RPMI7951 (cell line): ENCODE results near the gene USP35. TPM values are rescaled to one million over a fixed set of nuclear protein-coding genes. Genes with fewer than 3 reads are reported as not detected.
"Not testable (repeated sequence)": the region's sequence is repeated elsewhere in the genome, so short reads cannot be mapped to it uniquely, and the experiment has no call there.

Experiments
- DNase-seq: peaks from one replicate; pipeline ENCODE4 v3.0.0-alpha.2; 2012; ENCODE audit warnings: low read depth
- total RNA-seq: library from RNA; depleted of rRNA; stranded (reverse); fragments of >200 nt; shearing (Covaris generic); gene quantifications from 2 replicates; pipeline ENCODE4 v1.2.3, GENCODE V29; 2014

The USP35 gene
- total RNA-seq, 1 experiment from 2014 or later = 3.8 TPM

DNA sequence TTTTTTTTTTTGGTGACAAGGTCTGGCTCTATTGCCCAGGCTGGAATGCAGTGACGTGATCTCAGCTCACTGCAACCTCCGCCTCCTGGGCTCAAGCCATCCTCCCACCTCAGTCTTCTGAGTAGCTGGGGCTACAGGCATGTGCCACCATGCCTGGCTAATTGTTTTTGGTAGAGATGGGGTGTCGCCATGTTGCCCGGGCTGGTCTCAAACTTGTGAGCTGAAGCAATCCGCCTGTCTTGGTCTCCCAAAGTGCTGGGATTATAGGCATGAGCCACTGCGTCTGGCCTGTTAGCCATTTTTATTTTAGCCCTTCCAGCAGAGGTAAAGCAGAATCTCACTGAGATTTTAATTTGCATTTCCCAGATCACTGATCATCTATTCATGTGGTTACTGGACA, 44.3 kb downstream of the USP35 start:
- not testable (repeated sequence) for DNase-seq

DNA sequence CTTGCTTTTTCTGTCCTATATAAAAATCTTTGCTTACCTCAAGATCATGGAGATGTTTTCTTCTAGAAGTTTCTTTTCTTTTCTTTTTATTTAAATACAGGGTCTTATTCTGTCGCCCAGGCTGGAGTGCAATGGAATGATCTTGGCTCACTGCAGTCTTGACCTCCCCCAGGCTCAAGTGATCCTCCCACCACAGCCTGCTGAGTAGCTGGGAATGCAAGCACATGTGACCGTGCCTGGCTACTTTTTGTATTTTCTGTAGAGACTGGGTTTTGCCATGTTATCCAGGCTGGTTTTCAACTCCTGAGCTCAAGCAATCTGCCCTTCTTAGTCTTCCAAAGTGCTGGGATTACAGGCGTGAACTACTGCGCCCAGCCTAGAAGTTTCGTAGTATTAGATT, 45.3 kb downstream of the USP35 start:
- DNase-seq = no peak

DNA sequence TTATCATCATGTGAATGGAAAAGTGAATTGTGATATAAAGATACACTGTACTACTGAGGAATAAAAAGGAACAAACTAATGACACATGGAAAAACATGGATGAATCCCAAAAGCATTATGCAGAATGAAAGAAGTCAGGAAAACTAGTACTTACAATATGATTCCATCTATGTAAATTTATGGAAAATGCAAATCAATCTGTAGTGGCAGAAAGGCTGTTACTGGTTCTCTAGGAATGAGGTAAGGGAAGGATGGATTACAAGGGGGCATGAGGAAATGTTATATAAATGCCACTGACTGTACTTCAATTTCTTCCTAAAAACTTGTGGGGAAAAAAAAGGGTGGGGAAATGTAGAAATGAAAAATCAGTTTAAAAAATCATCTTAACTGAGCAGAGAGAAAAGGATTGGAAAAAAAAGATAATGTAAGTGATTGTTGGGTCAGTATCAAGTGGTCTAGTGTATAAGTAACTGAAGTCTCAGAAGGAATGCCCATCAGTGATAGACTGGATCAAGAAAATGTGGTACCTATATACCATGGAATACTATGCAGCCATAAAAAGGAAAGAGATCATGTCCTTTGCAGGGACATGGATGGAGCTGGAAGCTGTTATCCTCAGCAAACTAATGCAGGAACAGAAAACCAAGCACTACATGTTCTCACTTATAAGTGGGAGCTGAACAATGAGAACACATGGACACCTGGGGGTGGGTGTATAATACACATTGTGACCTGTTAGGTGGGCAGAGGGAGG, 48.8 kb downstream of the USP35 start:
- no peak for DNase-seq

DNA sequence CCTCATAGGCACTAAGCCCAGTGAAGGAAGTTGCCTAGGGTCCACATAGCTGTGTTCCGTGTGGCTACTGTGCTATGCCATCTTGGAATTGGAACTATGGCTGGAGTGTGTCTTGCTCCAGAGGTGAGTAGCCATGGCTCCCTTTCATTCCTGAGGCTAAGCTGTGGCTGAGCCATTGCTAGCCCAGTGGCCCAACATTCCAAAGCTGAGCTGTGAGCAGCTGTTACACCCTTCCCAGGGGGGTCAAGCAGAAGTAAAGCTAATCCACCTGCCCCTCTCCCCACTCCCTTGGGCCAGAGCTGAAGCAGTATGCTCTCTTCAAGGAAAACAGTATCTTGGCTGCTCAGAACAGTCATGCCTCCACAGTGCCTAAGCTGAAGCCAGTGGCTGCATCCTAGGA, 51.1 kb downstream of the USP35 start:
- no peak for DNase-seq

DNA sequence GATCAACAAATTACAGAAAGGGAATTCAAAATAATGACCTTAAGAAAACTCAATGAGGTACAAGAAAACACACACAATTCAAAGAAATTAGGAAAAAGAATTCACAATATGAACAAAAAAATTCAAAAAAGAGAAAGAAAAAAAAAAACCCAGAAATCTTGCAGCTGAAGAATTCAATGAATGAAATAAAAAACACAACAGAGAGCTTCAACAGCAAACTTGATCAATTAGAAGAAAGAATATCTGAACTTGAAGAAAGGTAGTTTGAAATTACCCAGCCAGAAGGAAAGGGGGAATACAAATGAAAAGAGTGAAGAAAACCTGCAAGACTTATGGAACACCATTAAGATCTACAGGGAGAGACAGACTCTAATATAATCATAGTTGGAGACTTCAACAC, 52.8 kb downstream of the USP35 start:
- no peak for DNase-seq

DNA sequence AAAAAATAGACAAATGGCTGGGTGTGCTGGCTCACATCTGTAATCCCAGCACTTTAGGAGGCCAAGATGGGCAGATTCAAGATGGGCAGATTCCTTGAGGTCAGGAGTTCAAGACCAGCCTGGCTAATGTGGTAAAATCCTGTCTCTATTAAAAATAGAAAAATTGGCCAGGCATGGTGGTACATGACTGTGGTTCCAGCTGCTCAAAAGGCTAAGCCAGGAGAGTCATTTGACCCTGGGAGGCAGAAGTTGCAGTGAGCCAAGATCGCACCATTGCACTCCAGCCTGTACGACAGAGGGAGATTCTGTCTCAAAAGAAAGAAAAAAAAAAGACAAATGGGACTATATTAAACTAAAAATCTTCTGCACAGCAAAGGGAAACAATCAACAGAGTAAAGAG, 55.4 kb downstream of the USP35 start:
- peak; percentile 81 for DNase-seq

DNA sequence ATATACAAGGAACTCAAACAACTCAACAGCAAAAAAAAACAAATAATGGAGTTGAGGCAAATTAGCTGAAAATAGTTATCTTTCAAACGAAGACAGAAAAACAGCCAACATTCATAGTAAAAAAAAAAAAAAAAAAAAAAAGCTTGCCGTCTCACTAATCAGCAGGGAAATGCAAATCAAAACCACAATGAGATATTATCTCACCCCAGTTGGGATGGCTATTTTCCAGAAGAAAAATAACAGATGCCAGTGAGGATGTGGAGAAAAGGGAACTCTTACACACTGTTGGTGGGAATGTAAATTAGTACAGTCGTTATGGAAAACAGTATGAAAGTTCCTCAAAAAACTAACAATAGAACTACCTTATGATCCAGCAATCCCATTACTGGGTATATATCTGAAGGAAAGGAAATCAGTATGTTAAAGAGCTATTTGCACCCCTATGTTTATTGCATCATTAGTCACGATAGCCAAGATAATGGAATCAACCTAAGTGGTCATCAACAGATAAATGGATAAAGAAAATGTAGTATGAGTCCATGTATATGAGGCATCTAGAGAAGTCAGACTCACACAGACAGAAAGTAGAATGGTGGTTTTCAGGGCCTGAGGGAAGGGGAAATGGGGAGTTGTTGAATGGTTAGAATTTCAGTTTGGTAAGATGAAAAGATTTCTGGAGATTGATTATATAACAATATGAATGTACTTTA, 56.0 kb downstream of the USP35 start:
- peak; percentile 86 for DNase-seq

DNA sequence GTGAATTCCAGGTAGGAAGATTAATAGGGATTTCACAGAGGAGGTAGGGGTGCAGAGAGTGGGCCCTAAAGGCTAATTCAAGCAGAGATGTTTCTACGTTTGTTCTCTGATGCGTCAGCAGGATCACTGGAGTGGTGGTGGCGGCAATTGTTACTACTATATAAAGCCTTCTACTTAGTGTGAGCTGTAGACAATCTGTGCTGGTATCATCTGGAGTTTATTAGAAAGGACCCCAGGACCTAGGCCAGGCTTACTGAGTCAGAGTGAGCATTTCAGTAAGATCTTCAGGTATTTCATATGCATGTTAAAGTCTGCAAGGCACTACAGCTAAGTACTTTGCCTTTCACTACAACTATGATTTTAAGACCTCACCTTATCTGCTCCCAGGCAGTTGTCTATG, 59.5 kb downstream of the USP35 start:
- no peak for DNase-seq

DNA sequence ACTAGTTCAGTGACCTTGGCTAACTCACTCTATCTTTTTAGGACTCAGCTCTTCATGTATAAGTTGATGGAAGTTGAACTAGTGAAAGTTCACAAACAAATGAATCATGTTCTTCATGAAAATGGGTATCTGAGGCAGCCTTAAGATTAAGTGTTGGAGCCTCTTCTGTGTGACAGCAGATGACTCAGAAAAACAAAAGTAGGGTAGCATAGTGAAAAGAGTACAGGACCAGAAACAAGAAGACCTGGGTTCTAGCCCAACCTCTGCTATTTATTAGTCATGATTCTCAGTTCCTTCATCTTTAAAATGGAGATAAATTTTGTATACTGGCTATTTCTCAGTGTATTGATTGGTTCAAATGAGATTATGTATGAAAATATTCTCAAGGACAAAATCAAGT, 60.2 kb downstream of the USP35 start:
- no peak for DNase-seq

DNA sequence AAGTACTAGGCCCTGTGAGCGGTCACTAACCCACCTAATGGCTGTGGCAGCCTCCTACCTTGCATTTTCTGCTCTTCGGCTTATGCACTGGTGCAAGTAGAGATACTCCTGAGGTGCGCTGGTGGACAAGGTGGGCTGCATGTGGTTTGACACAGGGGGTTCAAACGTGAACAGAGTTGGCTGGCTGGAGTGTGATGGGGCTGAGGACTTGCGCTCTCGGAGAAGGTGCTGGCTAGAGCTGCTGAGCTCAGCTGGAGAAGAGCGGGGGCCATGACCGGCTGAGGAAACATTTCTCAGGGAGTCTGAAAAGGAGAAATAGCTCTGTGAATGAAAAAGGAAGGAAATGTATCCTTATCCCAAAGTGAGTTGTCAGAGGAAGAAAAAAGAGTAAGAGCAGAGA, 61.4 kb downstream of the USP35 start:
- DNase-seq = no peak

DNA sequence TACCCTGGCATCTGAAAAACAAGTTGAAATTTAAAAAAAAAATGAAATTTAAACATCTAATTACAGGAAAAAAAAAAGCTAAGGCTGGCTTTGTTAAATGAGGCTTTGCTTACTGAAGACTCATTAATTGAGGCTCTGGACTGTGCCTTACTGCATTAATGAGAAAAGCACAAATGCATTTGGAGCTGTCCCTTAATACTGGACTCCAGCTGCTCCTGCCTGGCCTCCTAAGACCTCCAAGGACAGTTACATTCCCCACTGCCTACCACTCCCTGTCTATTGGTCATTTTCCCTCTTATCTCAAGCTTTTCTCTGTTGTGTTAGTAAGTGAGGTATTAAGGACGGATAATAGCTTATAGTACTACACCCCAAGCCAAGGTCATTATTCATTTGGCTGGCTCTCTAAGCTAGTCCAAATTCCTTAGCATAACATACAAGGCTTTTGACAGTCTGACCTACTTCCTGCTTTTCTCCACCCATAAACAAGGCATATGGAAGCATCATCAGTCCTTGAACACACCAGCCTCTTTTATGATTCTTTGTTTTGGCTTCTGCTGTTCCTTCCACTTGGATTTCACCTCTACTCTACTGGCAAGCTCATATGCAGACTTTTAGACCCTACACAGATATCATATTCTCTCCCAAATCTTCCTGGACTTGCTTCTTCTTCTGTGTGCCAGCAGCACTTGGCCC, 62.5 kb downstream of the USP35 start:
- no peak for DNase-seq

DNA sequence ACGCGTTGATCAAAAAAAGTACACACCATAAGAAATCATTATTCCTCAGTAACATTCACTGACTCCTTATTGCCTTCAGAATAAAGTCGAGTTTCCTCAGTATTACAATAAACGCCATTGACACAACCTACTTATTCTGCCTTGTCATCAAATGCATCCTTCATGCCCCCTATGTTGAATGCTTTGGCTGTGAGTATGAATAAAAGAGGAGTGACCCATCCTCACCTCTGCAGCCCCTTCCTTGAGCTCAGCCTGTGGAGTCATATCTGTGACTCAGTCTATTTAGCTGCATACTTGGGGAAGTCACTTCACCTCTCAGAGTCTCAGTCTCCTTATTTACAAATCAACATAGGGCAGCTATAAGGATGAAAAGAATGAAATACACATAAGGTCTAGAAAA, 65.1 kb downstream of the USP35 start:
- peak; percentile 13 for DNase-seq

DNA sequence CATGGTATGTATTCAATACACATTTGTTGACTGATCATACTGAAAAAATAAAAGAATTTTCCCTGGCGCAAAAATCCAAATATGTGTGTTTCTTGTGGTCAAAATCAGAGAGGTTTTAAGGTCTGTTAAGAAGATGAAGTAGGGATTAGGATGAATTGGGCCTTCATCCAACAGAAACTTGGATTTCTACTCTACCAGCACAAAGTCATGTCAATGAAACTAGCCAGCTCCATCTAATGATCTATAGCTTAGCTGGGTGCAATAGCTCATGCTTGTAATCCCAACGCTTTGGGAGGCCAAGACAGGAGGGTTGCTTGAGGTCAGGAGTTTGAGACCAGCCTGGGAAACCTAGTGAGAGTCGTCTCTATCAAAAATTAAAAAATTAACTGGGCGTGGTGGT, 65.5 kb downstream of the USP35 start:
- no peak for DNase-seq

DNA sequence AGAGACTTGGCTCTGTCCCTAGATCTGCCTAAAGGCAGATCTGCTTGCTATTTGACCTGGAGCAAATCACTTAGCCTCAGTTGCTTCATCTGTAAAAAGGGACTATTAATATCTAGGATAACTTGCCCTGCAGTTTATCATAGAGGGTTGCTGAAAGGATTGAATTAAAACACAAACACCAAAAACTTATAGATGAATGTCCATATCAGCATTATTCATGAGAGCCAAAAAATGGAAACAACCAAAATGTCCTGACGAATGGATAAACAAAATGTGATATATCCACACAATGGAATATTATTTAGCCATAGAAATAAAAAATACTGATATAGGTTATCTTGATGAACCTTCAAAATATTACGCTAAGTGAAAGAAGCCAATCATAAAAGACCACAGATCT, 67.2 kb downstream of the USP35 start:
- no peak for DNase-seq

DNA sequence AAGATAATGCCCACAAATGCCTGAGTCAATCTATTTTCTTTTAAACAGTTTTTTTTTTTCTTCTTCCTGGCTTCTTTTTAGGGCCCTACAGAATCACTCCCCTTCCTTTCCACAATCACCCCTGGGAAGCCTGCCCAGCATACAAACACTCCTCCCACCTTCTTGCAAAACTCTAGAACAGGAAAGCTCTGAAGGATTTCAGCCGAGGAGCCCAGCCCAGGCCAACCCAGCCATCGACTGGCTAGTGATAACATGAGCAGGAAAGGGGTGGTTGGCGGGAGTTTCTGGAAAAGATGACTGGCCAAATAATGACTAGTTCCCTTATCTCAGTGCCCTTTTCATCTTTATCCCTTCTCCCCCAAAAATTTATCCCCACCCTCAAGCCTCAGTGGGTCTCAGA, 68.2 kb downstream of the USP35 start:
- peak; percentile 53 for DNase-seq

DNA sequence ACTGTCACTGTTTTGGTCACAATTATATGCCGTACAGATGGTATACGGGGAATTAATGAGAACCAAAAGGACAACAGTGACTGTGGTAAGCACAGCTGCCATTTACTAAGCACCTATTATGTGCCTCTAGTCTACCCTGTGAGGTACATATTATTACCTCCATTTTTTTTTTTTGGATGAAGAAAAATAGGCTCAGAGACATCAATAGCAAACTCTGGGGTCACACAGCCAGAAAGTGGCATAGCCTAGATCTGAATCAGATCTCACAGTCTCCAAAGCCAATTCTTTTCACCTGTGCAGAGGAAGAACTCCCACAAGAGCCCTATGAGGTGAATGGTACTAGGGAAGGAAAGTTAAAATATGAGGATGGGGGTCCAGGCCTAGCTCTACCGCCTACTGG, 68.9 kb downstream of the USP35 start:
- DNase-seq = no peak

DNA sequence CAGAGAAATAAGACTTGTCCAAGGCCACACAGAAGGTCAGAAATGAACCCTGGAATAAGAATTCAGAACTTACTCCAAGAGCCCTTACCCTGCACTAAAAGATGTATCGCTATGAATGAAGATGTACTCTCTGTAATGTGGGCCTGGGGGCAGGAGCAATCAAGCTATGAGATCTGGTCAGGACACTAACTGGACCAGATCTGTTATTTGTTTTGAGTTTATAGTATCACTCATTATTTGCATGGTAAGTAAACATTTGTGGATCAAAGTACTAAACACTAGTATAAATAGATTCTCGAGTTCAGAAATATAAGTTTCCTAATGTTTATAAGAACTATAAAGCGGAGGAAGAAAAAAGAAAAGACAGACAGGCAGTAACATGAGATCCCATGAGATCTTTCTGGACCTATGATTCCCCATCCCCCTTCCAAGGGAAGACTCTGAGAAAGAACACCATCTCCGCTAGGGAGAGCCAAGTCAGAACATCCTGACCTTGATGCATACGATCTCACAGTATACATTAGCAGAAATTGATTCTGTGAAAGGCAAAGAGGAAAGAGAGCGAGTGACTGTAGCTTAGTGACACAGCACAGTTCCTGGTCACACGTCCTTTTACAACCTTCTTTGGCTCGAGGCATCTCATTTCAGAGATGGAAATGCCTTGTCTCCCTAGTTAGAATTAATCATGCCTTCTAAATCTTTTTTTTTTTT, 71.2 kb downstream of the USP35 start:
- no peak for DNase-seq

DNA sequence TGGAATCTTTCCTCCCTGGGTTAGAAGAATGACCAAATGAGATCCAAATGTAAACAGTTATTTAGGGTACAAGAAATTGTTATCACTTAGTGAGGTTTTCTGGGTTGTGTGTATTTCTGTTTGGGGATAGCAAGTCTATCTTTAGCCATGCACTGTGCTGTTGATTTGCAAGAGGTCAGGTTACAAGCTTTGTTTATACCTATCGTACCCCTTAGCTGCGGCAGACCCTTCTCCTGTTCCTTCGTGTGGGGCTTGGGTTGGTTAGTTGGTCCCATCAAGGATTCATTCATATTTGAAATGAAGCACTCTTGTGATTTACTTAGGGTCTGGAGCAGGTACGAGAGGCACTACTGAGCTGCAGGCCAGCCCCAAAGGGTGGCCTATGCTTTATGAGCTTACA, 72.6 kb downstream of the USP35 start:
- no peak for DNase-seq

DNA sequence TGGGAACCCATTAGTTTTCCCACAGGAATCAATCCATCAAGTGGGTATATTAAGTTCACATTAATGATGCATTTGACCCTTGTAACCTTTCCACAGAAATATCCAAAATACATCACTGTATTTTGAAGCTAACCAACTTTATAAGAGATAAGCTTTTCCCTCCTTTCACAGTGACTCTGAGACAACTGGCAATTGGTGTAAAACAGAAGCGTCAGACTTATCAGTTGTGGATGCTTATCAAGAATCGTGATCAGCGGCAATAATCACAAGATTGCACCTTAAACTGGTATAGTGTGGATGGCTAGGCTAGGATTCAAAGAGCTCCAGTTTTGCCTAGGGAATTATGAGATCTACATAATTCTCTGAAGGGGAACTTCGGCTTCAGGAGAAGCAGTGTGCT, 73.1 kb downstream of the USP35 start:
- DNase-seq = no peak

DNA sequence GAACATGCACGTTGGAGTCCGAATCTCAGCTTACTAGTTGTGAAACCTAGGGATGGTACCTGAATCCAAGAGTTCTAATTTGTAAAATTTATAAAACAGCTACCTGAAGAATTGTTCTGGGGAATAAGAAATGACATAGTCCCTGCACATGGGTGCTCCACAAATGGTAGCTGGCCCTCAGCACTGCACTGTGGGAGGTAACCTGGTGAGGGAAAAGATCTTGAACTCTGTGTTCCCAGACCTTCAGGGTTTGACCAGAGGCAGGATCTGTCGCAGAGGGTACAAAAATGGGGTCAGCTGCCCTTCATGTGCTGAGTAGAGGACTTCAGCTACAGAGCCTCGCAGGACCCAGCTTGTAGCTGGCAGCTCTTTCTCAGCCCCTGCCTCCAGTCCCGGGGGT, 73.5 kb downstream of the USP35 start:
- no peak for DNase-seq

DNA sequence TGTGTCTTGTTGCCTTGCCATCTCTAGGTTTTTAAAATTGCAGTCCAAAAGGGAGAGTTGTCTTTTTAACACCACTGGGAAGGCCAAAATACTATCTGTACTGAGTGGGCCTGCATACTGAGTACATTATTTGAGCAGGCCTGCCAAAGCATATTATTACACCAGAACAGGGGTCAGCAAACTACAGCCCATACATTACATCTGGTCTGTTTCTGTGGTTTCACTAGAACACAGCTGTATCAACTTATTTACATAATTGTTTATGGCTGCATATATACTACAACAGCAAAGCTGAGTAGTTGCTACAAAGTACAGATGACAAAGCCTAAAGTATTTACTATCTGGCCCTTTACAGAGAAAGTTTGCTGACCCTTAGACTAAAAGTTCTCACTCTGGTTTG, 74.0 kb downstream of the USP35 start:
- DNase-seq = no peak
